Heart left ventricle (tissue), 13 donors: ENCODE data around the gene ATP6V0C.

Experiments used
- CTCF ChIP-seq, 12 donors: fragments of 200-600 bp; sonication (generic) in 4 of 12; IDR thresholded peaks; one replicate each; pipeline versions ENCODE4 v1.5.0 to v1.8.0; 2018 to 2022; ENCODE audit warnings: antibody characterized with exemption in 12 of 12, mild to moderate bottlenecking in 5 of 12
- POLR2A ChIP-seq, 2 donors: fragments of 450-650 bp; IDR thresholded peaks; one replicate each; pipeline ENCODE4 v1.6.1; 2017; ENCODE audit warnings: antibody characterized with exemption in 2 of 2, mild to moderate bottlenecking in 2 of 2, moderate library complexity in 2 of 2
- donor health status: ischemic (EF 13 %, LVEDD 7.1; RV severe dilation, severe dysfunction).
- donor health status: DM: no; HTN: yes; CAD: no.
- donor health status: DM: no; HTN: no; CAD: no.
- donor health status: ischemic (EF 25% LVEDD 6.9; RV normal size, moderate dysfunction).
- donor health status: ischemic (EF 25% LVEDD 5.7; RV mildly dilated, moderate dysfunction).
- donor health status: ischemic (EF 35%, LVEDD 5.7; RV mildly dilated, moderate dysfunction).
- donor health status: nonischemic (EF 11% LVEDD 7.7; RV severe dilation, severe dysfunction).
- donor health status: DM: yes; HTN: yes; CAD: no.
- donor health status: PGD.
- donor health status: ischemic (EF 29% LVEDD 5.4; RV normal size, mild dysfunction).
- donor health status: nonischemic (EF 23%, LVEDD 6.1; RV moderate dilation, normal function).

DNA sequence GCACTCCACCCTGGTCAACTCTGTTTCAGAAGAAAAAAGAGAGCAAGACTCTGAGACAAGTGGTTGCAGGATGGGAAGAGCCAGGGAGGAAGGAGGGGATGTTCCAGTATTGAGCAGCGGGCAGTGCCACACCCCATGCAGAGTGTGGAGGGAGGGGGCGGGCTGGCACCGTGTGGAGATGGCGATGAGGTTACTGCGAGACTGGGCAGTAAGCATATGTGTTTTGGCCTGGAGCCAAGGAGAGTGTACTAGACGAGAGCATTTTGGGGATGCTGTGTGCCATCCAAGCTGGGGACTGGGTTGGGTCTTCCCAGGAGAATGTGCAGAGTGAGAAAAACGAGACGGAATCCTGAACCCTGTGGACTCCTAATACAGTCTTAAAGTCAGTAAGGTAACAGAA is 35.5 kb upstream of the ATP6V0C start:
- TF ChIP-seq CTCF (IDR thresholded peaks at IDR 0.05) (no peak), POLR2A (IDR thresholded peaks at IDR 0.05) (no peak)
